Neural cell (in vitro differentiated cells): ENCODE measurements around the gene UGT1A3. TPM values are rescaled to one million over a fixed set of nuclear protein-coding genes. Genes with fewer than 3 reads are reported as not detected.

ENCODE experiments used
- H2AFZ ChIP-seq: fragments of 200-600, 300-800 bp; sonication (generic), shearing (Covaris generic); 2 replicates; pipeline ENCODE4 v1.6.0; 2014; ENCODE audit warnings: low read depth, mild to moderate bottlenecking, antibody characterized with exemption, low read length, moderate library complexity
- H3F3A ChIP-seq: fragments of 200-600 bp; shearing (Covaris generic); 2 replicates; pipeline ENCODE4 v1.6.1; 2016; ENCODE audit warnings: mild to moderate bottlenecking, moderate library complexity, mixed read lengths, antibody characterized with exemption, low read length; ENCODE audit not compliant: insufficient read depth, poor library complexity, severe bottlenecking
- H3K27ac ChIP-seq: fragments of 200-600, 300-800 bp; sonication (generic), shearing (Covaris generic); 2 replicates; pipeline ENCODE4 v1.5.1; 2014; ENCODE audit warnings: mild to moderate bottlenecking, low read length, moderate library complexity
- H3K27me3 ChIP-seq: fragments of 300-800, 200-600 bp; sonication (generic), shearing (Covaris generic); 2 replicates; pipeline ENCODE4 v1.6.0; 2014; ENCODE audit warnings: mild to moderate bottlenecking, low read depth, low read length, moderate library complexity; ENCODE audit not compliant: insufficient read depth
- H3K36me3 ChIP-seq: fragments of 300-800, 200-600 bp; sonication (generic), shearing (Covaris generic); 2 replicates; pipeline ENCODE4 v1.5.1; 2014; ENCODE audit warnings: mild to moderate bottlenecking, antibody characterized with exemption, low read length, moderate library complexity; ENCODE audit not compliant: insufficient read depth
- H3K4me2 ChIP-seq: fragments of 300-800, 200-600 bp; sonication (generic), shearing (Covaris generic); 2 replicates; pipeline ENCODE4 v1.6.0; 2014; ENCODE audit warnings: mild to moderate bottlenecking, low read length
- H3K4me3 ChIP-seq: fragments of 300-800, 200-600 bp; sonication (generic), shearing (Covaris generic); 2 replicates; pipeline ENCODE4 v1.5.1; 2014; ENCODE audit warnings: mild to moderate bottlenecking, low read length, moderate library complexity
- H3K79me2 ChIP-seq: fragments of 200-600 bp; shearing (Covaris generic); replicated peaks from 2 replicates; pipeline ENCODE4 v1.6.0; 2014; ENCODE audit warnings: mild to moderate bottlenecking, low read length, moderate library complexity; ENCODE audit not compliant: insufficient read depth
- H3K9ac ChIP-seq: fragments of 300-800, 200-600 bp; sonication (generic), shearing (Covaris generic); 2 replicates; pipeline ENCODE4 v1.6.1; 2016; ENCODE audit warnings: mild to moderate bottlenecking, low read length, mixed read lengths
- H3K9me2 ChIP-seq: fragments of 200-600 bp; shearing (Covaris generic); 2 replicates; pipeline ENCODE4 v1.6.1; 2016; ENCODE audit warnings: mild to moderate bottlenecking, low read length, mixed read lengths; ENCODE audit not compliant: insufficient read depth
- H3K9me3 ChIP-seq: fragments of 200-600, 300-800 bp; sonication (generic), shearing (Covaris generic); 2 replicates; pipeline ENCODE4 v1.6.1; 2016; ENCODE audit warnings: mild to moderate bottlenecking, mixed run types, low read length, moderate library complexity, mixed read lengths
- H4K20me1 ChIP-seq: fragments of 200-600 bp; shearing (Covaris generic); 2 replicates; pipeline ENCODE4 v1.6.1; 2016; ENCODE audit warnings: mild to moderate bottlenecking, mixed run types; ENCODE audit not compliant: insufficient read depth
- CTCF ChIP-seq: fragments of 450-650 bp; IDR thresholded peaks from 2 replicates; pipeline ENCODE4 v1.5.1; 2014; ENCODE audit warnings: antibody characterized with exemption, mild to moderate bottlenecking, moderate library complexity; ENCODE audit not compliant: poor library complexity, severe bottlenecking
- EP300 ChIP-seq: fragments of 450-650 bp; conservative IDR thresholded peaks from 2 replicates; pipeline ENCODE4 v1.6.1; 2014; ENCODE audit warnings: antibody characterized with exemption, mild to moderate bottlenecking, moderate library complexity; ENCODE audit not compliant: poor library complexity, severe bottlenecking
- EZH2 ChIP-seq: fragments of 200-600, 300-800 bp; shearing (Covaris generic), sonication (generic); IDR thresholded peaks from 2 replicates; pipeline ENCODE4 v1.6.1; 2014; ENCODE audit warnings: antibody characterized with exemption, low read length, borderline replicate concordance, mild to moderate bottlenecking; ENCODE audit not compliant: insufficient read depth, poor library complexity, severe bottlenecking
- MXI1 ChIP-seq: fragments of 450-650 bp; conservative IDR thresholded peaks from 2 replicates; pipeline ENCODE4 v1.6.1; 2014; ENCODE audit warnings: antibody characterized with exemption, mild to moderate bottlenecking; ENCODE audit not compliant: poor library complexity, severe bottlenecking
- POLR2AphosphoS5 ChIP-seq: IDR thresholded peaks from 2 replicates; pipeline ENCODE4 v1.6.1; 2012
- RAD21 ChIP-seq: fragments of 450-650 bp; conservative IDR thresholded peaks from 2 replicates; pipeline ENCODE4 v1.6.1; 2014; ENCODE audit warnings: antibody characterized with exemption, mild to moderate bottlenecking, moderate library complexity
- REST ChIP-seq: IDR thresholded peaks from 2 replicates; pipeline ENCODE4 v1.6.1; 2012; ENCODE audit warnings: borderline replicate concordance
- SMC3 ChIP-seq: fragments of 450-650 bp; conservative IDR thresholded peaks from 2 replicates; pipeline ENCODE4 v1.6.1; 2014; ENCODE audit warnings: antibody characterized with exemption, mild to moderate bottlenecking, moderate library complexity; ENCODE audit not compliant: poor library complexity
- TAF1 ChIP-seq: IDR thresholded peaks from 2 replicates; pipeline ENCODE4 v1.6.1; 2012; ENCODE audit warnings: low read depth
- polyA plus RNA-seq: library from polyadenylated mRNA; depleted of rRNA; stranded (reverse); fragments of >200 nt; gene quantifications from 2 replicates; pipeline ENCODE4 v1.2.3, GENCODE V29; 2014

UGT1A3 gene
- polyA plus RNA-seq, 1 donor from 2014 or later: not detected

GRCh38 chr2:233680361-233681045 lies 48.3 kb upstream of the UGT1A3 start:
- TF ChIP-seq MXI1 (no peak), EZH2 (no peak), EP300 (no peak), POLR2AphosphoS5 (no peak), TAF1 (no peak), REST (no peak), SMC3 (no peak), CTCF (no peak), RAD21 (no peak)

GRCh38 chr2:233681521-233682099 lies 47.2 kb upstream of the UGT1A3 start, which contains the start of gene UGT1A7:
UGT1A7 (plus strand) TSS chr2:233681901; CDS start chr2:233681938, 37 bp downstream.
- Histone ChIP-seq H3F3A (no peaks in the 10 kb centered on the region), H3K4me2 (no peak within 1 kb of the TSS), H2AFZ (no peak within 1 kb of the TSS), H3K4me3 (no peak within 1 kb of the TSS), H3K36me3 (no peaks in the 10 kb centered on the region), H3K79me2 (no peaks in the 10 kb centered on the region), H3K9ac (no peak within 1 kb of the TSS), H3K9me3 (no peaks in the 10 kb centered on the region), H3K9me2 (no peaks in the 10 kb centered on the region), H3K27me3 (no peaks in the 10 kb centered on the region), H3K27ac (no peak within 1 kb of the TSS), H4K20me1 (no peaks in the 10 kb centered on the region)
- TF ChIP-seq EP300: no peak

More at GRCh38 chr2:233680361-233681045, 48.3 kb upstream of the UGT1A3 start:
- Histone ChIP-seq H3K9me2 (no peaks in the 10 kb centered on the region), H3K4me3 (no peak overlapping the region), H3K36me3 (no peaks in the 10 kb centered on the region), H4K20me1 (no peaks in the 10 kb centered on the region), H2AFZ (no peak overlapping the region), H3K9me3 (no peaks in the 10 kb centered on the region), H3K4me2 (no peak overlapping the region), H3K27ac (no peak overlapping the region), H3K79me2 (no peaks in the 10 kb centered on the region), H3K27me3 (no peaks in the 10 kb centered on the region), H3F3A (no peaks in the 10 kb centered on the region), H3K9ac (no peak overlapping the region)
